CD14-positive monocyte (primary cell): ENCODE results near the gene MASP2. TPM values are rescaled to one million over a fixed set of nuclear protein-coding genes. Genes with fewer than 3 reads are reported as not detected.

Experiments
- DNase-seq, 3 donors: peaks; one replicate each; pipeline ENCODE4 v3.0.0-alpha.2; 2011 to 2022
- H2AFZ ChIP-seq: 2 replicates; pipeline ENCODE4 v1.6.0; 2012; ENCODE audit warnings: mild to moderate bottlenecking, low read depth, low read length, inconsistent platforms; ENCODE audit not compliant: insufficient read depth, poor library complexity, severe bottlenecking
- H3K27ac ChIP-seq, 2 donors: 1 replicate in 1 of 2; 2 replicates in 1 of 2; pipeline ENCODE4 v1.5.1; 2012 to 2013; ENCODE audit warnings: low read length in 2 of 2, control low read depth in 1 of 2, inconsistent platforms in 1 of 2, low read depth in 1 of 2, mild to moderate bottlenecking in 1 of 2
- H3K27me3 ChIP-seq, 2 donors: one replicate each; pipeline versions ENCODE4 v1.6.0 to v1.6.1; 2011 to 2013; ENCODE audit warnings: low read length in 2 of 2; ENCODE audit not compliant: control insufficient read depth in 2 of 2, insufficient read depth in 2 of 2
- H3K36me3 ChIP-seq, 2 donors: replicated peaks in 1 of 2; 1 replicate in 1 of 2; 2 replicates in 1 of 2; pipeline versions ENCODE4 v1.5.1 to v1.6.1; 2012 to 2013; ENCODE audit warnings: low read length in 2 of 2, control low read depth in 1 of 2, inconsistent platforms in 1 of 2, mild to moderate bottlenecking in 1 of 2; ENCODE audit not compliant: insufficient read depth in 2 of 2, control insufficient read depth in 1 of 2
- H3K4me1 ChIP-seq, 2 donors: 1 replicate in 1 of 2; 2 replicates in 1 of 2; pipeline versions ENCODE4 v1.5.1 to v1.6.1; 2012 to 2013; ENCODE audit warnings: low read length in 2 of 2, control low read depth in 1 of 2, inconsistent platforms in 1 of 2, mild to moderate bottlenecking in 1 of 2, moderate library complexity in 1 of 2; ENCODE audit not compliant: insufficient read depth in 2 of 2, control insufficient read depth in 1 of 2
- H3K4me2 ChIP-seq: replicated peaks from 2 replicates; pipeline ENCODE3; 2012; ENCODE audit warnings: low read length, moderate library complexity, mild to moderate bottlenecking; ENCODE audit not compliant: poor library complexity, severe bottlenecking; ENCODE audit errors: extremely low read depth
- H3K4me3 ChIP-seq, 3 experiments: fragments of 200-600 bp in 1 of 3; sonication (generic) in 1 of 3; replicated peaks in 1 of 3; 1 replicate in 2 of 3; 2 replicates in 1 of 3; pipeline ENCODE4 v1.5.1; 2011 to 2013; ENCODE audit warnings: low read length in 3 of 3, mild to moderate bottlenecking in 3 of 3, control low read depth in 2 of 3, low read depth in 2 of 3, inconsistent platforms in 1 of 3, moderate library complexity in 1 of 3
- H3K79me2 ChIP-seq: 2 replicates; pipeline ENCODE4 v1.6.0; 2012; ENCODE audit warnings: mild to moderate bottlenecking, control low read depth, inconsistent platforms, low read length, moderate library complexity; ENCODE audit not compliant: insufficient read depth
- H3K9ac ChIP-seq: 2 replicates; pipeline ENCODE4 v1.6.0; 2017; ENCODE audit warnings: low read length, mild to moderate bottlenecking; ENCODE audit not compliant: insufficient read depth, poor library complexity, severe bottlenecking
- H3K9me3 ChIP-seq, 2 donors: replicated peaks in 1 of 2; 1 replicate in 1 of 2; 2 replicates in 1 of 2; pipeline versions ENCODE4 v1.5.1 to v1.6.1; 2012 to 2013; ENCODE audit warnings: low read length in 2 of 2, control low read depth in 1 of 2; ENCODE audit not compliant: control insufficient read depth in 1 of 2, insufficient read depth in 1 of 2
- H4K20me1 ChIP-seq: 2 replicates; pipeline ENCODE4 v1.6.0; 2012; ENCODE audit warnings: mild to moderate bottlenecking, low read length, control low read depth, moderate library complexity; ENCODE audit not compliant: insufficient read depth
- H3K27ac Mint-ChIP-seq, 7 donors: one replicate each; pipeline ENCODE4 v1.8.0; 2020; ENCODE audit warnings: mild to moderate bottlenecking in 7 of 7, mixed read lengths in 7 of 7, moderate library complexity in 6 of 7, inconsistent platforms in 2 of 7
- H3K27me3 Mint-ChIP-seq, 3 donors: one replicate each; pipeline ENCODE4 v1.8.0; 2021 to 2022; ENCODE audit warnings: low read depth in 3 of 3, mild to moderate bottlenecking in 3 of 3, mixed read lengths in 3 of 3, moderate library complexity in 3 of 3, inconsistent platforms in 1 of 3
- H3K36me3 Mint-ChIP-seq, 2 donors: one replicate each; pipeline ENCODE4 v1.8.0; 2020; ENCODE audit warnings: mixed read lengths in 2 of 2, inconsistent platforms in 1 of 2, mild to moderate bottlenecking in 1 of 2
- H3K4me1 Mint-ChIP-seq: one replicate; pipeline ENCODE4 v1.8.0; 2020; ENCODE audit warnings: mild to moderate bottlenecking, mixed read lengths
- H3K4me3 Mint-ChIP-seq, 2 donors: one replicate each; pipeline ENCODE4 v1.8.0; 2020; ENCODE audit warnings: mild to moderate bottlenecking in 2 of 2, mixed read lengths in 2 of 2, moderate library complexity in 1 of 2
- H3K9me3 Mint-ChIP-seq, 7 donors: one replicate each; pipeline ENCODE4 v1.8.0; 2020 to 2022; ENCODE audit warnings: mixed read lengths in 7 of 7, mild to moderate bottlenecking in 6 of 7, moderate library complexity in 6 of 7, inconsistent platforms in 2 of 7
- WGBS: methylation state at CpG from one replicate; pipeline ENCODE4 v1.1.5; 2013; ENCODE audit warnings: missing lambda C conversion rate; ENCODE audit not compliant: insufficient coverage; 5-methylcytosine and 5-hydroxymethylcytosine counted together
- intact Hi-C, 2 donors: fragments of 100-400 bp; cut with micrococcal nuclease; formaldehyde crosslinking; loops; one replicate each; pipeline versions ENCODE4 v1.15.0 to v1.15.1; 2023
- polyA plus RNA-seq, 3 donors: library from polyadenylated mRNA; depleted of rRNA in 1 of 3; unstranded in 2 of 3; stranded (reverse) in 1 of 3; fragments of 300-500 nt in 2 of 3; fragments of >200 nt in 1 of 3; fragmentation: Illumina TruSeq in 2 of 3; gene quantifications; 1 replicate in 2 of 3; 2 replicates in 1 of 3; pipeline ENCODE4 v1.2.3, GENCODE V29; 2012 to 2021
- TF ChIP-seq, protein P1 (sequence below): fragments of 200-600 bp; IDR thresholded peaks from one replicate; pipeline ENCODE4 v1.8.0; 2022; ENCODE audit warnings: antibody characterized with exemption, mild to moderate bottlenecking

Gene MASP2
- polyA plus RNA-seq, 3 donors: not detected

GRCh38 chr1:11025618-11026017 is 21.4 kb downstream of the MASP2 start:
- intact Hi-C loops: no loop called here
- 88% methylated on average over 1 of the region's 1 CpG for WGBS
- peaks cover 71 to 87% of the 10 kb centered on the region in 2 donors for H3K36me3 Mint-ChIP-seq

DNA sequence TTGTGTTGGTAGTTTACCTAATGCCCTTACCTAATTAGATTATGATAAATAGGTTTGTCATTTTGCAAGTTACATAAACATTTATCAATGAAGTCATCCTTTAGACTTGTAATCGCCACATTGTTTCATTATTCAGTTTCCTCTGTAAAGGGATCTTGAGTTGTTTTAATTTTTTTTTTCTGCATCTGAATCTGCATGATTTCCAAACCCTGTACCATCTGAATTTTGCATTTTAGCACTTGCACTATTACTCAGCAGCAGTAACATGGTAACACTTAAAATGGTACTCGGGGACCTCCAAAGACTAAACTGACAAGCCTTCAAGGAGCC is 22.2 kb downstream of the MASP2 start:
- no CpG with 5 or more reads among the region's 2 CpGs for WGBS
- TF ChIP-seq, protein P1, sequence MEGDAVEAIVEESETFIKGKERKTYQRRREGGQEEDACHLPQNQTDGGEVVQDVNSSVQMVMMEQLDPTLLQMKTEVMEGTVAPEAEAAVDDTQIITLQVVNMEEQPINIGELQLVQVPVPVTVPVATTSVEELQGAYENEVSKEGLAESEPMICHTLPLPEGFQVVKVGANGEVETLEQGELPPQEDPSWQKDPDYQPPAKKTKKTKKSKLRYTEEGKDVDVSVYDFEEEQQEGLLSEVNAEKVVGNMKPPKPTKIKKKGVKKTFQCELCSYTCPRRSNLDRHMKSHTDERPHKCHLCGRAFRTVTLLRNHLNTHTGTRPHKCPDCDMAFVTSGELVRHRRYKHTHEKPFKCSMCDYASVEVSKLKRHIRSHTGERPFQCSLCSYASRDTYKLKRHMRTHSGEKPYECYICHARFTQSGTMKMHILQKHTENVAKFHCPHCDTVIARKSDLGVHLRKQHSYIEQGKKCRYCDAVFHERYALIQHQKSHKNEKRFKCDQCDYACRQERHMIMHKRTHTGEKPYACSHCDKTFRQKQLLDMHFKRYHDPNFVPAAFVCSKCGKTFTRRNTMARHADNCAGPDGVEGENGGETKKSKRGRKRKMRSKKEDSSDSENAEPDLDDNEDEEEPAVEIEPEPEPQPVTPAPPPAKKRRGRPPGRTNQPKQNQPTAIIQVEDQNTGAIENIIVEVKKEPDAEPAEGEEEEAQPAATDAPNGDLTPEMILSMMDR: no peak
- intact Hi-C loops: no loop called here
- H2AFZ ChIP-seq: no peak overlapping the region
- H3K9me3 Mint-ChIP-seq: no peaks in the 10 kb centered on the region
- H3K79me2 ChIP-seq: peaks cover 6% of the 10 kb centered on the region
- H3K4me1 Mint-ChIP-seq: no peaks in the 10 kb centered on the region
- H3K27ac Mint-ChIP-seq: no peak overlapping the region
- no peak overlapping the region for H3K27ac ChIP-seq
- no peaks in the 10 kb centered on the region for H3K9me3 ChIP-seq
- no peak overlapping the region for H3K4me2 ChIP-seq
- H3K4me1 ChIP-seq: no peaks in the 10 kb centered on the region
- H3K27me3 ChIP-seq: no peaks in the 10 kb centered on the region
- no peak overlapping the region for H3K4me3 Mint-ChIP-seq
- H4K20me1 ChIP-seq: peaks cover 81% of the 10 kb centered on the region
- H3K36me3 Mint-ChIP-seq: peaks cover 73 to 91% of the 10 kb centered on the region in 2 donors
- DNase-seq: no peak
- H3K27me3 Mint-ChIP-seq: peaks cover 0 to 2% (median 0%) of the 10 kb centered on the region in 3 donors
- peaks cover 77 to 82% of the 10 kb centered on the region in 2 donors for H3K36me3 ChIP-seq
- no peak overlapping the region for H3K9ac ChIP-seq
- no peak overlapping the region for H3K4me3 ChIP-seq

More at GRCh38 chr1:11025618-11026017, 21.4 kb downstream of the MASP2 start:
- H3K27me3 Mint-ChIP-seq: peaks cover 0 to 2% (median 0%) of the 10 kb centered on the region in 3 donors
- H3K79me2 ChIP-seq: no peaks in the 10 kb centered on the region
- H3K9me3 Mint-ChIP-seq: no peaks in the 10 kb centered on the region
- H3K4me2 ChIP-seq: no peak overlapping the region
- H3K27ac Mint-ChIP-seq: no peak overlapping the region
- H3K4me1 ChIP-seq: no peaks in the 10 kb centered on the region
- H3K4me3 ChIP-seq: no peak overlapping the region
- no peak overlapping the region for H3K27ac ChIP-seq
- no peaks in the 10 kb centered on the region for H3K4me1 Mint-ChIP-seq
- H3K9me3 ChIP-seq: no peaks in the 10 kb centered on the region
- H3K9ac ChIP-seq: no peak overlapping the region
- H2AFZ ChIP-seq: no peak overlapping the region
- H3K27me3 ChIP-seq: no peaks in the 10 kb centered on the region
- H3K36me3 ChIP-seq: peaks cover 70 to 82% of the 10 kb centered on the region in 2 donors
- TF ChIP-seq, protein P1: no peak
- H3K4me3 Mint-ChIP-seq: no peak overlapping the region
- DNase-seq: no peak
- peaks cover 75% of the 10 kb centered on the region for H4K20me1 ChIP-seq
